Measurements from ENCODE around the gene MYBBP1A. TPM values are rescaled to one million over a fixed set of nuclear protein-coding genes. Genes with fewer than 3 reads are reported as not detected.

The MYBBP1A gene
- total RNA-seq, 1 donor from 2014 or later, result 47.9 TPM

DNA sequence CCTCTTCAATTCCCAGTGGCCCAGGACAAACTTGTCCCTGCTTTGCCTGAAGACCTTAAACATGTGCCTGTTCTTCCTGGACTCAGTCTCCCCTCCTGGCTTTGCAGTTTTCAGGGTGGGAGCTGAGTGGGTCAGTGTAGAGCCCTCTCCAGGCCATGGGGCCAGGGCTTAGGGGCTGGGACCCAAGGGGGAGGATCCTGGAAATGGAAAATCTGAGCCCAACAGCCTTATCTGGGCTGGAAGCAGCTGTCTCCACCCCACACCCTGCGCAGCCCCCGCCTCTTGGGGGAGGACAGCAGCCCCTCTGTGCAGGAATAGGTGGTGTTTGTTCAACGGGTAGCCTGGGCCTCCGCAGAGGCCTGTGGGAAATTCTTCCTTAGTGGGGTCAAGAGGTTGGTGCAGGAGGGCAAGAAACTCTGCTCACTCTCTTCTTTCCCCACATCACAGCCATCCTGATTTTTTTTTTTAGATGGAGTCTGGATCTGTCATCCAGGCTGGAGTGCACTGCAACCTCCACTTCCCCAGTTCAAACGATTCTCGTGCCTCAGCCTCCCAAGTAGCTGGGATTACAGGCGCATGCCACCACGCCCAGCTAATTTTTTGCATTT lies 22.3 kb upstream of the MYBBP1A start:
- peaks cover 46% of the 10 kb centered on the region for H3K27me3 Mint-ChIP-seq (ENCODE audit: unreplicated experiment)
- TF ChIP-seq, protein P1, sequence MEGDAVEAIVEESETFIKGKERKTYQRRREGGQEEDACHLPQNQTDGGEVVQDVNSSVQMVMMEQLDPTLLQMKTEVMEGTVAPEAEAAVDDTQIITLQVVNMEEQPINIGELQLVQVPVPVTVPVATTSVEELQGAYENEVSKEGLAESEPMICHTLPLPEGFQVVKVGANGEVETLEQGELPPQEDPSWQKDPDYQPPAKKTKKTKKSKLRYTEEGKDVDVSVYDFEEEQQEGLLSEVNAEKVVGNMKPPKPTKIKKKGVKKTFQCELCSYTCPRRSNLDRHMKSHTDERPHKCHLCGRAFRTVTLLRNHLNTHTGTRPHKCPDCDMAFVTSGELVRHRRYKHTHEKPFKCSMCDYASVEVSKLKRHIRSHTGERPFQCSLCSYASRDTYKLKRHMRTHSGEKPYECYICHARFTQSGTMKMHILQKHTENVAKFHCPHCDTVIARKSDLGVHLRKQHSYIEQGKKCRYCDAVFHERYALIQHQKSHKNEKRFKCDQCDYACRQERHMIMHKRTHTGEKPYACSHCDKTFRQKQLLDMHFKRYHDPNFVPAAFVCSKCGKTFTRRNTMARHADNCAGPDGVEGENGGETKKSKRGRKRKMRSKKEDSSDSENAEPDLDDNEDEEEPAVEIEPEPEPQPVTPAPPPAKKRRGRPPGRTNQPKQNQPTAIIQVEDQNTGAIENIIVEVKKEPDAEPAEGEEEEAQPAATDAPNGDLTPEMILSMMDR (IDR thresholded peaks at IDR 0.05), result no peak
- peaks cover 12% of the 10 kb centered on the region for H3K4me1 Mint-ChIP-seq (ENCODE audit: unreplicated experiment)
- H3K4me3 Mint-ChIP-seq (ENCODE audit: unreplicated experiment), result no peak overlapping the region
- H3K36me3 Mint-ChIP-seq (ENCODE audit: unreplicated experiment), result no peaks in the 10 kb centered on the region
- H3K27ac Mint-ChIP-seq (ENCODE audit: unreplicated experiment), result no peak overlapping the region
- no peak for DNase-seq (ENCODE audit: extremely low spot score, unreplicated experiment)
- no peaks in the 10 kb centered on the region for H3K9me3 Mint-ChIP-seq (ENCODE audit: unreplicated experiment)

DNA sequence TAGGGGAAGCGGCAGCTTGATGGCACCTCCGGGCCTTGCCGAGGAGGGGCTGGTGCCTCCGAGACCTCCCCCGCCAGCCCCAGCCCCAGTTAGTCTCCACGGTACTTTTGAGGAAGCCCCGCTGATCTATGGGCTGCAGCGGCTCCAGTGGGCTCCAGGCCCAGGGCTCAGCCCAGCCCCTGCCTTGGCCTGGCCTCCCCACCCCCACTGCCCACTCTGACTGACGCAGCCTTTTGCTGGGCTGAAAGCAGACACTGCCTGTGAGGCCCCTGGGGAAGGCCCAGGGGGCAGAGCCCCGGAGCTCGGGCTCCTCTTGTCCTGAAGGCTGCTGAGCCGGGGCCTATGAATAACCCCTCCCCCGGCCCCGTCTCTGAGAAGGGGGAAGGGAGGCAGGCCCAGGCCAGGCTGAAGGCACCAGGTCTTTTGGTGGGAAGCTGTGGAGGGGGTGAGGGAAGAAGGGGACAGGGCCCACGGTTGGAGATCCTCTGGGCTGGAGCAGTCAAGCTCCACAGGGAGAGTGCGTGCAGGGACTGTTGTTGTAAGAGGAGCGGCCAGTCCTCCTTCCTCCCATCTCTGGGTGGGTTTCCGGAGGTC lies 21.6 kb upstream of the MYBBP1A start:
- no peaks in the 10 kb centered on the region for H3K9me3 Mint-ChIP-seq (ENCODE audit: unreplicated experiment)
- TF ChIP-seq, protein P1 (IDR thresholded peaks at IDR 0.05), result no peak
- H3K27ac Mint-ChIP-seq (ENCODE audit: unreplicated experiment), result no peak overlapping the region
- peaks cover 41% of the 10 kb centered on the region for H3K27me3 Mint-ChIP-seq (ENCODE audit: unreplicated experiment)
- H3K36me3 Mint-ChIP-seq (ENCODE audit: unreplicated experiment), result no peaks in the 10 kb centered on the region
- peaks cover 12% of the 10 kb centered on the region for H3K4me1 Mint-ChIP-seq (ENCODE audit: unreplicated experiment)
- no peak overlapping the region for H3K4me3 Mint-ChIP-seq (ENCODE audit: unreplicated experiment)
- no peak for DNase-seq (ENCODE audit: extremely low spot score, unreplicated experiment)

DNA sequence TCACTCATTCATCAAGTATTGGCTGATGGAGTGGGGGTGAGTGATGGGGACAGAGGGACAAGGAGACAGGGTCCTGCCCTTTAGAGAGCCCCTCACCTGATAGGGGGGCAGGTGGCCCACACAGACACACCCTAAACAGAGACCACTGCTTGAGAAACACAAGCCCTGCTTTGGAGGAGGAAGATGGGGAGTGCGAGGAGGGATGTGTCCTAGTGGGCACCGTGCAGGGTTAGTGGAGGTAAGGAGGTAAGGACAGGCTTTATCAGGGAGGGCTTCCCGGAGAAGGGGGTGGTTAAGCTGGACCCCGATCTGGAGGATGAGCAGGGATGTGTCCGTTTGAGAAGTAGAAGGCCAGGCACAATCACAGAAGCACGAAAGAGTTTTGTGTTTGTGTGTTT lies 21.0 kb upstream of the MYBBP1A start:
- no peak overlapping the region for H3K27ac Mint-ChIP-seq (ENCODE audit: unreplicated experiment)
- TF ChIP-seq, protein P1 (IDR thresholded peaks at IDR 0.05), result no peak
- H3K4me1 Mint-ChIP-seq (ENCODE audit: unreplicated experiment), result peaks cover 12% of the 10 kb centered on the region

DNA sequence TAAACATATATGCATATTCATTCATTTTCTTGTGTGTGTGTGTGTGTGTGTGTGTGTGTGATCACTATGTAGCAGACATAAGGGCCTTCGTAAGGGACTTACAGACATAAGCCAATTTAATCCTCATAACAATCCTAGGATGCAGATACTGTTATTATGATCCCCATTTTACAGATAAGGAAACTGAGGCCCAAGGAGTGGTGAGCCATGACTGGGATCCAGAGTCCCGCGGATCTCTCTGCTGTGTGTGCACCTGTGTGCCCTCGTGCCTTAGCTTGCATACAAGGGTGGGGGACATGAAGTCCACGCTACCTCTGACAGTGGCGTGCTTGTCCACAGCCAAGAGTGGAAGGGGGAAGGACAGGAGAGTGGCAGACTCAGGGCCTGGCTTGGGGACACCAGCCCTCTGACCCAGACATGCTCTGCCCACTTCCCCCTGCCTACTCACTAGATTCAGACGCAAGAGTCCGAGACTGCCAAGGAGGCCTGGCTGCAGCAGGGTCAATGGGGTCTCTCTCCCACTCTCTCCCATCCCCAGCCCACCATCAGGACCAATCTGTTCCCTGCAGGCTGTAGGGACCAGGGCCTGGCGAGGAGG lies 19.4 kb upstream of the MYBBP1A start:
- Mint-ChIP-seq H3K36me3 (ENCODE audit: unreplicated experiment) (no peaks in the 10 kb centered on the region), H3K9me3 (ENCODE audit: unreplicated experiment) (no peaks in the 10 kb centered on the region), H3K4me3 (ENCODE audit: unreplicated experiment) (no peak overlapping the region), H3K4me1 (ENCODE audit: unreplicated experiment) (peaks cover 12% of the 10 kb centered on the region), H3K27ac (ENCODE audit: unreplicated experiment) (no peak overlapping the region), H3K27me3 (ENCODE audit: unreplicated experiment) (peaks cover 41% of the 10 kb centered on the region)
- TF ChIP-seq, protein P1 (IDR thresholded peaks at IDR 0.05), result no peak
- no peak for DNase-seq (ENCODE audit: extremely low spot score, unreplicated experiment)

More for the DNA sequence above, 21.0 kb upstream of the MYBBP1A start:
- H3K27me3 Mint-ChIP-seq (ENCODE audit: unreplicated experiment), result peaks cover 38% of the 10 kb centered on the region
- H3K36me3 Mint-ChIP-seq (ENCODE audit: unreplicated experiment), result no peaks in the 10 kb centered on the region
- H3K4me3 Mint-ChIP-seq (ENCODE audit: unreplicated experiment), result no peak overlapping the region
- no peak for DNase-seq (ENCODE audit: extremely low spot score, unreplicated experiment)
- H3K9me3 Mint-ChIP-seq (ENCODE audit: unreplicated experiment), result no peaks in the 10 kb centered on the region

DNA sequence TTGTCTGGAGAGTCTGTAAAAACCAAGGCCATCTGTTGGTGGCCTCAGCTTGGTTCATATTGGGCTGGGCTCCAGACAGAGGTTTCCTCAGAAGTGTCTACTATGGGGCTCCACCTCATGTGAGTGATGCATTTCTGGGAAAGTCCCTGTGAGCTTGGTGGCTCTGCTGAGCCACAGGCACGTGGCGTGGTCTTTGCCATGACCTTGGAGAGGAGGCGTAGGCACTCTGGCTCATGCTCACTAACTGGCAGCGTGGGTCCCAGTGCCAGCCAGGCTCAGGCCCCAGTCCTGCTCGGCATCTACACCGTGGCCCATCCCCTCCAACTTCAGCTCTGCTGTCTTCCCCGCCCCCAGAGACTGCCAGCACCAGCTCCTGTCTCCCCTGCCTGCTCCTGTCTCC lies 18.5 kb upstream of the MYBBP1A start:
- Mint-ChIP-seq H3K4me3 (ENCODE audit: unreplicated experiment) (no peak overlapping the region), H3K27ac (ENCODE audit: unreplicated experiment) (no peak overlapping the region), H3K4me1 (ENCODE audit: unreplicated experiment) (peaks cover 12% of the 10 kb centered on the region), H3K36me3 (ENCODE audit: unreplicated experiment) (no peaks in the 10 kb centered on the region), H3K27me3 (ENCODE audit: unreplicated experiment) (peaks cover 42% of the 10 kb centered on the region), H3K9me3 (ENCODE audit: unreplicated experiment) (no peaks in the 10 kb centered on the region)
- DNase-seq (ENCODE audit: extremely low spot score, unreplicated experiment), result no peak
- TF ChIP-seq, protein P1 (IDR thresholded peaks at IDR 0.05), result no peak
